GM12891 (cell line): ENCODE results near the gene SHB.

ENCODE experiments used
- POLR2A ChIP-seq: IDR thresholded peaks from 2 replicates; pipeline ENCODE4 v1.6.1; 2011; ENCODE audit warnings: low read depth, low read length, control low read depth
- POLR2AphosphoS5 ChIP-seq: IDR thresholded peaks from 2 replicates; pipeline ENCODE4 v1.6.1; 2011; ENCODE audit warnings: low read depth, low read length, control low read depth

- TF ChIP-seq POLR2A (no peak), POLR2AphosphoS5 (no peak)
Measured at GRCh38 chr9:38053697-38054461, 15.1 kb downstream of the SHB start.
